KOPT-K1 (cell line): ENCODE results near the gene ARL16.

Experiments used
- H3K27ac ChIP-seq: fragments of 200-600 bp; sonication (generic); 2 replicates; pipeline ENCODE4 v1.5.1; 2016; ENCODE audit warnings: antibody characterized with exemption, mild to moderate bottlenecking, low read depth, low read length; ENCODE audit not compliant: poor library complexity, severe bottlenecking
- H3K36me3 ChIP-seq: fragments of 200-600 bp; sonication (generic); 2 replicates; pipeline ENCODE4 v1.5.1; 2017; ENCODE audit warnings: antibody characterized with exemption, mild to moderate bottlenecking, low read length, moderate library complexity; ENCODE audit not compliant: insufficient read depth
- H3K9me3 ChIP-seq: fragments of 200-600 bp; sonication (generic); 2 replicates; pipeline ENCODE4 v1.5.1; 2017; ENCODE audit warnings: antibody characterized with exemption, low read length, mild to moderate bottlenecking; ENCODE audit not compliant: insufficient read depth, poor library complexity, severe bottlenecking

Gene ARL16

GRCh38 chr17:81631482-81631881 lies 52.1 kb downstream of the ARL16 start:
- H3K27ac ChIP-seq: no peak overlapping the region
- peaks cover 51% of the 10 kb centered on the region for H3K36me3 ChIP-seq
- no peaks in the 10 kb centered on the region for H3K9me3 ChIP-seq
